Measurements from ENCODE around the gene PTPRD.

PTPRD gene

GRCh38 chr9:10041726-10042229 is 571.0 kb downstream of the PTPRD start:
- Histone ChIP-seq H3K9me3 (ENCODE audit: control insufficient read depth, insufficient read depth, low read length) (no peaks in the 10 kb centered on the region), H3K4me3 (ENCODE audit: low read depth, low read length) (no peak overlapping the region), H3K36me3 (ENCODE audit: control insufficient read depth, insufficient read depth, low read length) (no peaks in the 10 kb centered on the region), H3K27me3 (ENCODE audit: control insufficient read depth, insufficient read depth, low read length) (no peaks in the 10 kb centered on the region), H3K4me1 (ENCODE audit: control insufficient read depth, insufficient read depth, low read length) (no peaks in the 10 kb centered on the region), H3K9ac (ENCODE audit: low read depth, low read length) (no peak overlapping the region)

DNA sequence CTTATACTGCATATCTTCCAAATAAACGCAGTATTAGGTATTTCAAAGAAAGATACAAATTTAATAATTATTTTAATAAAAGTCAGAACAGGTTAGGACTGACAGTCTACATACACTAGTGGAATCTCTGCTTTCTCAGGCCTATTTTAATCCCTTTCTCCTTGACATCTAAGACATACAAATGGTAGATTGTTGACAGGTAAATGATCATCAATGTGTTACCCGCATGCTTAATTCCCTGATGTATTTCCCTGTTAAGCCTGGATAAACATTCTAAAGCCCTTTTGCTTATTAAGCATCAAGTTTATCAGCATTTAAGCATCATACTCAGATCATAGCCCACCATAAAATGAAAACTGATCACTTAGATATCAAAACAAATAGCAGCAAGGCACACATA is 576.7 kb downstream of the PTPRD start:
- Histone ChIP-seq H3K4me1 (ENCODE audit: control insufficient read depth, insufficient read depth, low read length) (no peaks in the 10 kb centered on the region), H3K9me3 (ENCODE audit: control insufficient read depth, insufficient read depth, low read length) (no peaks in the 10 kb centered on the region), H3K4me3 (ENCODE audit: low read depth, low read length) (no peak overlapping the region), H3K9ac (ENCODE audit: low read depth, low read length) (no peak overlapping the region), H3K27me3 (ENCODE audit: control insufficient read depth, insufficient read depth, low read length) (no peaks in the 10 kb centered on the region), H3K36me3 (ENCODE audit: control insufficient read depth, insufficient read depth, low read length) (no peaks in the 10 kb centered on the region)

DNA sequence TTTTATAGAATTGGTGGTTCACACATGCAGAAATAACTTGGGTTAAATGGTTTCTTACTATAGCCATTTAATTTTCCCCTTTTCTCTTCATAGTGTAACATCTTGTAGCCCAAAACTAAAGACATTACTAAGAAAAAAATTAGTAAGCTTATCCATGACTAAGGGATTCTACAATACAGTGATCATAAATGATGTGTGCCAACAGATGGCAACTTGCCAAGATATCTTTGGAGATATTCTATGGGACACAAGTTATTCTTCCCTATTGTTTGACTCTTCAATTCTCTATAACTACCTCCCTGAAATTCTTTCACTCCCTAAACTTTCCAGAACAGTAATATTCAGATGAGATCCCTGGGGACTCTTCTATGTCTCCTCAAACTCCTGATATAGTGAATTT is 580.6 kb downstream of the PTPRD start:
- H3K4me1 ChIP-seq (ENCODE audit: control insufficient read depth, insufficient read depth, low read length), result no peaks in the 10 kb centered on the region
- H3K4me3 ChIP-seq (ENCODE audit: low read depth, low read length), result no peak overlapping the region

GRCh38 chr9:10026443-10026984 is 586.3 kb downstream of the PTPRD start:
- H3K4me1 ChIP-seq (ENCODE audit: control insufficient read depth, insufficient read depth, low read length), result no peaks in the 10 kb centered on the region
- H3K27me3 ChIP-seq (ENCODE audit: control insufficient read depth, insufficient read depth, low read length), result no peaks in the 10 kb centered on the region
- H3K36me3 ChIP-seq (ENCODE audit: control insufficient read depth, insufficient read depth, low read length), result no peaks in the 10 kb centered on the region
- no peak overlapping the region for H3K9ac ChIP-seq (ENCODE audit: low read depth, low read length)
- no peak overlapping the region for H3K4me3 ChIP-seq (ENCODE audit: low read depth, low read length)
- no peaks in the 10 kb centered on the region for H3K9me3 ChIP-seq (ENCODE audit: control insufficient read depth, insufficient read depth, low read length)

More for the DNA sequence above, 580.6 kb downstream of the PTPRD start:
- no peaks in the 10 kb centered on the region for H3K9me3 ChIP-seq (ENCODE audit: control insufficient read depth, insufficient read depth, low read length)
- no peak overlapping the region for H3K9ac ChIP-seq (ENCODE audit: low read depth, low read length)
- no peaks in the 10 kb centered on the region for H3K27me3 ChIP-seq (ENCODE audit: control insufficient read depth, insufficient read depth, low read length)
- H3K36me3 ChIP-seq (ENCODE audit: control insufficient read depth, insufficient read depth, low read length), result no peaks in the 10 kb centered on the region

DNA sequence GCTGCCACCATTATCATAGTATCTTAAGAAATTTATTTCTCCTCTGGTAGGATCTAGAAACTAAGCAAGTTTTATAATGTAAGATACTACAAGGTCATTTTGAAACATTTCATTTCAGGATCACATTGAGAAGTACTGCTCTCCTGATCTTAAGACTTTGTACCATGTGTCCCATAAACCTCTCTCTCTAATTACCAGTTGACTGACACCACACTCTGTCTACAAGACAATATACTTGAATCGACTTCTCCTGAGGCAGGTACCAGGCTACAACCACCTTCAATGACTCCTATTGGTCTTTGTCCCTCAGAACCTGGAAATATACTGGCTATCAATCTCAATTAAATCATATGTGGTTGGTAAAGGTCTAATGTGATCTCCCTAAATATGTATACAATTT is 597.0 kb downstream of the PTPRD start:
- Histone ChIP-seq H3K4me1 (ENCODE audit: control insufficient read depth, insufficient read depth, low read length) (peaks cover 5% of the 10 kb centered on the region), H3K9ac (ENCODE audit: low read depth, low read length) (no peak overlapping the region), H3K36me3 (ENCODE audit: control insufficient read depth, insufficient read depth, low read length) (no peaks in the 10 kb centered on the region), H3K9me3 (ENCODE audit: control insufficient read depth, insufficient read depth, low read length) (no peaks in the 10 kb centered on the region), H3K27me3 (ENCODE audit: control insufficient read depth, insufficient read depth, low read length) (no peaks in the 10 kb centered on the region), H3K4me3 (ENCODE audit: low read depth, low read length) (no peak overlapping the region)

- Histone ChIP-seq H3K27me3 (ENCODE audit: control insufficient read depth, insufficient read depth, low read length) (no peaks in the 10 kb centered on the region), H3K4me3 (ENCODE audit: low read depth, low read length) (no peak overlapping the region), H3K9me3 (ENCODE audit: control insufficient read depth, insufficient read depth, low read length) (no peaks in the 10 kb centered on the region), H3K36me3 (ENCODE audit: control insufficient read depth, insufficient read depth, low read length) (no peaks in the 10 kb centered on the region), H3K4me1 (ENCODE audit: control insufficient read depth, insufficient read depth, low read length) (peaks cover 5% of the 10 kb centered on the region), H3K9ac (ENCODE audit: low read depth, low read length) (no peak overlapping the region)
These were observed 597.9 kb downstream of the PTPRD start for GRCh38 chr9:10014889-10015288.

- H3K4me1 ChIP-seq (ENCODE audit: control insufficient read depth, insufficient read depth, low read length), result peaks cover 27% of the 10 kb centered on the region
- H3K36me3 ChIP-seq (ENCODE audit: control insufficient read depth, insufficient read depth, low read length), result no peaks in the 10 kb centered on the region
- no peaks in the 10 kb centered on the region for H3K9me3 ChIP-seq (ENCODE audit: control insufficient read depth, insufficient read depth, low read length)
- H3K4me3 ChIP-seq (ENCODE audit: low read depth, low read length), result no peak overlapping the region
- no peak overlapping the region for H3K9ac ChIP-seq (ENCODE audit: low read depth, low read length)
- no peaks in the 10 kb centered on the region for H3K27me3 ChIP-seq (ENCODE audit: control insufficient read depth, insufficient read depth, low read length)
These were observed 603.4 kb downstream of the PTPRD start for GRCh38 chr9:10009401-10009800.

DNA sequence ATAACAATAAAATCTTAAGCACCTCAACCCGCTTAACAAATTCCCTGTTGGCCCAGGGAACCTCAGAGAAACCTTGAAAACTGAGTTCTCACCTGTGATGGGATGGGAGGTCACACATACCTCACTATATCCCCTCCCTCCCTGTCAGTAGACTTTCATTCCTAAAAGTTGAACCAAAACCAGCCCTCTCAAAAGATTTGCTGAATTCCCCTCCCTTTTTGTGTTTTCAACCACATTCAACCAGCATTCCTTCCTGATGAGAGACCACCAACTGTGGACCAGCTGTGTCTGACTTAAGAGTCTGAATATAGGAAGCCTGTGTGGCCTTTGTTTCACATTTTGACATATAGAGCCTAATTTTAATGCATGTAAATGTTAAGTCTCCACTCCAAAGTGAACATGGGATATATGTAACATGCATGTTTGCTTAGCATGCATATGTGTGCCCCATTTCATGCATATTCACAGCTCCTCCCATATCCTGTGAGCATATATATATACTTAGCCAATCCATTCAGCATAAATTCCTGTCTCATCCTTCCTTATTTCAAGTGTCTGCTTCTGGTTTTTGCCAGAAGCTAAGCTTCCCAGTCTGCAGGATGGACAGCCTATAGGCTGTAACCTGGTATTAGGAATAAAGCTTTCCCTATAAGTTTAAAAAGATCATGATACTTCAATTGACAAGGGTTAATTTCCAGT is 604.6 kb downstream of the PTPRD start:
- Histone ChIP-seq H3K9ac (ENCODE audit: low read depth, low read length) (no peak overlapping the region), H3K27me3 (ENCODE audit: control insufficient read depth, insufficient read depth, low read length) (no peaks in the 10 kb centered on the region), H3K9me3 (ENCODE audit: control insufficient read depth, insufficient read depth, low read length) (no peaks in the 10 kb centered on the region), H3K36me3 (ENCODE audit: control insufficient read depth, insufficient read depth, low read length) (no peaks in the 10 kb centered on the region), H3K4me3 (ENCODE audit: low read depth, low read length) (no peak overlapping the region), H3K4me1 (ENCODE audit: control insufficient read depth, insufficient read depth, low read length) (peaks cover 27% of the 10 kb centered on the region)

GRCh38 chr9:10007356-10007755 is 605.4 kb downstream of the PTPRD start:
- H3K9ac ChIP-seq (ENCODE audit: low read depth, low read length), result no peak overlapping the region
- no peaks in the 10 kb centered on the region for H3K27me3 ChIP-seq (ENCODE audit: control insufficient read depth, insufficient read depth, low read length)
- no peaks in the 10 kb centered on the region for H3K9me3 ChIP-seq (ENCODE audit: control insufficient read depth, insufficient read depth, low read length)
- H3K36me3 ChIP-seq (ENCODE audit: control insufficient read depth, insufficient read depth, low read length), result no peaks in the 10 kb centered on the region
- H3K4me1 ChIP-seq (ENCODE audit: control insufficient read depth, insufficient read depth, low read length), result peaks cover 27% of the 10 kb centered on the region
- no peak overlapping the region for H3K4me3 ChIP-seq (ENCODE audit: low read depth, low read length)

GRCh38 chr9:10005206-10005605 is 607.6 kb downstream of the PTPRD start:
- Histone ChIP-seq H3K36me3 (ENCODE audit: control insufficient read depth, insufficient read depth, low read length) (no peaks in the 10 kb centered on the region), H3K27me3 (ENCODE audit: control insufficient read depth, insufficient read depth, low read length) (no peaks in the 10 kb centered on the region), H3K4me3 (ENCODE audit: low read depth, low read length) (no peak overlapping the region), H3K9ac (ENCODE audit: low read depth, low read length) (no peak overlapping the region), H3K9me3 (ENCODE audit: control insufficient read depth, insufficient read depth, low read length) (no peaks in the 10 kb centered on the region), H3K4me1 (ENCODE audit: control insufficient read depth, insufficient read depth, low read length) (peaks cover 24% of the 10 kb centered on the region)

GRCh38 chr9:10003047-10003446 is 609.8 kb downstream of the PTPRD start:
- Histone ChIP-seq H3K9ac (ENCODE audit: low read depth, low read length) (no peak overlapping the region), H3K27me3 (ENCODE audit: control insufficient read depth, insufficient read depth, low read length) (no peaks in the 10 kb centered on the region), H3K36me3 (ENCODE audit: control insufficient read depth, insufficient read depth, low read length) (no peaks in the 10 kb centered on the region), H3K4me3 (ENCODE audit: low read depth, low read length) (no peak overlapping the region), H3K4me1 (ENCODE audit: control insufficient read depth, insufficient read depth, low read length) (peaks cover 20% of the 10 kb centered on the region), H3K9me3 (ENCODE audit: control insufficient read depth, insufficient read depth, low read length) (no peaks in the 10 kb centered on the region)

- Histone ChIP-seq H3K4me1 (ENCODE audit: control insufficient read depth, insufficient read depth, low read length) (peaks cover 14% of the 10 kb centered on the region), H3K36me3 (ENCODE audit: control insufficient read depth, insufficient read depth, low read length) (no peaks in the 10 kb centered on the region), H3K4me3 (ENCODE audit: low read depth, low read length) (no peak overlapping the region), H3K27me3 (ENCODE audit: control insufficient read depth, insufficient read depth, low read length) (no peaks in the 10 kb centered on the region), H3K9ac (ENCODE audit: low read depth, low read length) (no peak overlapping the region), H3K9me3 (ENCODE audit: control insufficient read depth, insufficient read depth, low read length) (no peaks in the 10 kb centered on the region)
These were observed 612.1 kb downstream of the PTPRD start for GRCh38 chr9:10000669-10001068.
